PC-3 (cell line): ENCODE results near the gene RAB22A.

Experiments used
- CTCF ChIP-seq: fragments of 300-600 bp; sonication (generic); conservative IDR thresholded peaks from 2 replicates; pipeline ENCODE4 v1.5.1; 2017; ENCODE audit warnings: antibody characterized with exemption, low read depth, mild to moderate bottlenecking, low read length
- EZH2 ChIP-seq: fragments of 300-600 bp; sonication (generic); IDR thresholded peaks from one replicate; pipeline ENCODE4 v1.6.1; 2017; ENCODE audit warnings: antibody characterized with exemption, mild to moderate bottlenecking, low read length; ENCODE audit not compliant: unreplicated experiment
- EZH2phosphoT487 ChIP-seq: fragments of 300-600 bp; sonication (generic); IDR thresholded peaks from 2 replicates; pipeline ENCODE4 v1.6.1; 2018; ENCODE audit warnings: mild to moderate bottlenecking, antibody characterized with exemption, low read length, borderline replicate concordance

GRCh38 chr20:58377017-58377416 is 67.5 kb downstream of the RAB22A start:
- TF ChIP-seq CTCF, result no peak
- TF ChIP-seq EZH2phosphoT487, result no peak
- TF ChIP-seq EZH2, result no peak
